PC-3 (cell line): Measurements from ENCODE around the gene PRRX2. TPM values are rescaled to one million over a fixed set of nuclear protein-coding genes. Genes with fewer than 3 reads are reported as not detected.

Source experiments
- ATAC-seq: fragments of 200-7000 bp; cut with Tn5 transposase; 2 replicates; pipeline ENCODE4 v1.9.1; 2020; ENCODE audit warnings: mild to moderate bottlenecking, moderate library complexity
- BruUV-seq: library from RNA; stranded (reverse); fragments of 400-500 nt; replicated peaks from 2 replicates; lab custom pipeline; 2021; lab: Mats Ljungman, UMichigan
- CTCF ChIA-PET: fragments of 300-600 bp; sonication (Branson Sonifier 250); formaldehyde crosslinking; loops from one replicate; lab custom pipeline; 2022; ENCODE audit warnings: antibody characterized with exemption; lab: Charles Lee
- POLR2A ChIA-PET: fragments of 300-600 bp; sonication (Branson Sonifier 250); formaldehyde crosslinking; loops from one replicate; lab custom pipeline; 2022; ENCODE audit warnings: antibody characterized with exemption; ENCODE audit not compliant: unreplicated experiment; lab: Charles Lee
- DNase-seq: peaks from one replicate; pipeline ENCODE4 v3.0.0-alpha.2; 2015
- H2AFZ ChIP-seq: fragments of 300-600 bp; sonication (generic); 2 replicates; pipeline ENCODE4 v1.6.0; 2016; ENCODE audit warnings: antibody characterized with exemption, low read length
- H3F3A ChIP-seq: fragments of 300-600 bp; sonication (generic); one replicate; pipeline ENCODE4 v1.6.0; 2017; ENCODE audit warnings: antibody characterized with exemption, low read length, control low read depth, mild to moderate bottlenecking; ENCODE audit not compliant: unreplicated experiment
- H3K27ac ChIP-seq: fragments of 300-600 bp; sonication (generic); 2 replicates; pipeline ENCODE4 v1.5.1; 2016; ENCODE audit warnings: mild to moderate bottlenecking, low read length
- H3K27me3 ChIP-seq: fragments of 300-600 bp; sonication (generic); 2 replicates; pipeline ENCODE4 v1.6.1; 2016; ENCODE audit warnings: low read length, mixed read lengths
- H3K36me3 ChIP-seq: fragments of 300-600 bp; sonication (generic); 2 replicates; pipeline ENCODE4 v1.6.1; 2016; ENCODE audit warnings: low read depth, mixed run types, low read length, mixed read lengths
- H3K4me1 ChIP-seq: fragments of 300-600 bp; sonication (generic); 2 replicates; pipeline ENCODE4 v1.5.1; 2016; ENCODE audit warnings: low read length; ENCODE audit not compliant: insufficient read depth
- H3K4me2 ChIP-seq: fragments of 300-600 bp; sonication (generic); 2 replicates; pipeline ENCODE4 v1.6.0; 2016; ENCODE audit warnings: low read length
- H3K4me3 ChIP-seq: fragments of 300-600 bp; sonication (generic); 2 replicates; pipeline ENCODE4 v1.5.1; 2016; ENCODE audit warnings: mild to moderate bottlenecking, low read length, mixed read lengths
- H3K79me2 ChIP-seq: fragments of 300-600 bp; sonication (generic); 2 replicates; pipeline ENCODE4 v1.6.1; 2017; ENCODE audit warnings: low read length, mixed read lengths
- H3K9ac ChIP-seq: fragments of 300-600 bp; sonication (generic); 2 replicates; pipeline ENCODE4 v1.6.0; 2016; ENCODE audit warnings: mild to moderate bottlenecking, low read length
- H3K9me2 ChIP-seq: fragments of 300-600 bp; sonication (generic); replicated peaks from 2 replicates; pipeline ENCODE4 v1.6.1; 2016; ENCODE audit warnings: mixed run types, low read length, mixed read lengths
- H3K9me3 ChIP-seq: fragments of 300-600 bp; sonication (generic); 2 replicates; pipeline ENCODE4 v1.6.1; 2016; ENCODE audit warnings: low read length, mixed read lengths
- H4K20me1 ChIP-seq: fragments of 300-600 bp; sonication (generic); 2 replicates; pipeline ENCODE4 v1.6.1; 2016; ENCODE audit warnings: low read length, mixed read lengths
- CTCF ChIP-seq: fragments of 300-600 bp; sonication (generic); conservative IDR thresholded peaks from 2 replicates; pipeline ENCODE4 v1.5.1; 2017; ENCODE audit warnings: antibody characterized with exemption, low read depth, mild to moderate bottlenecking, low read length
- EZH2 ChIP-seq: fragments of 300-600 bp; sonication (generic); IDR thresholded peaks from one replicate; pipeline ENCODE4 v1.6.1; 2017; ENCODE audit warnings: antibody characterized with exemption, mild to moderate bottlenecking, low read length; ENCODE audit not compliant: unreplicated experiment
- EZH2phosphoT487 ChIP-seq: fragments of 300-600 bp; sonication (generic); IDR thresholded peaks from 2 replicates; pipeline ENCODE4 v1.6.1; 2018; ENCODE audit warnings: mild to moderate bottlenecking, antibody characterized with exemption, low read length, borderline replicate concordance
- intact Hi-C: fragments of 100-400 bp; cut with micrococcal nuclease; formaldehyde crosslinking; loops from 2 replicates; pipeline ENCODE4 v1.9.0; 2023
- total RNA-seq: library from RNA; depleted of rRNA; stranded (reverse); fragments of >200 nt; gene quantifications from 2 replicates; pipeline ENCODE4 v1.2.3, GENCODE V29; 2014

The PRRX2 gene
- total RNA-seq, 1 experiment from 2014 or later: 0.47 TPM

GRCh38 chr9:129740174-129740573 is 74.7 kb downstream of the PRRX2 start:
- H3K79me2 ChIP-seq: no peaks in the 10 kb centered on the region
- no peaks in the 10 kb centered on the region for H4K20me1 ChIP-seq
- no peak overlapping the region for H3K4me2 ChIP-seq
- no peak overlapping the region for H3K4me3 ChIP-seq
- no peaks in the 10 kb centered on the region for H3K27me3 ChIP-seq
- ATAC-seq (no peak), DNase-seq (no peak)
- intact Hi-C loops: no loop called here
- no peaks in the 10 kb centered on the region for H3K36me3 ChIP-seq
- H3K9me3 ChIP-seq: no peaks in the 10 kb centered on the region
- no peak overlapping the region for H3K27ac ChIP-seq
- H2AFZ ChIP-seq: no peak overlapping the region
- no peaks in the 10 kb centered on the region for H3K9me2 ChIP-seq
- no TSS peak for BruUV-seq
- H3K9ac ChIP-seq: no peak overlapping the region
- ChIA-PET POLR2A (no interaction called here), CTCF (no interaction called here)
- TF ChIP-seq EZH2phosphoT487 (no peak), CTCF (no peak), EZH2 (no peak)
- H3K4me1 ChIP-seq: peaks cover 4% of the 10 kb centered on the region; the same call in 1 of the 2 replicates
- H3F3A ChIP-seq: no peaks in the 10 kb centered on the region

- Histone ChIP-seq H3K4me2 (no peak overlapping the region), H3K9me3 (no peaks in the 10 kb centered on the region), H3F3A (no peaks in the 10 kb centered on the region), H3K4me3 (no peak overlapping the region), H3K79me2 (no peaks in the 10 kb centered on the region), H3K9me2 (no peaks in the 10 kb centered on the region), H3K27ac (no peak overlapping the region), H2AFZ (no peak overlapping the region), H3K27me3 (no peaks in the 10 kb centered on the region), H3K4me1 (peaks cover 4% of the 10 kb centered on the region; the same call in 1 of the 2 replicates), H3K9ac (no peak overlapping the region), H3K36me3 (no peaks in the 10 kb centered on the region), H4K20me1 (no peaks in the 10 kb centered on the region)
- ATAC-seq (no peak), DNase-seq (no peak)
- ChIA-PET CTCF (no interaction called here), POLR2A (no interaction called here)
- intact Hi-C loops: no loop called here
- no TSS peak for BruUV-seq
- TF ChIP-seq EZH2 (no peak), EZH2phosphoT487 (no peak), CTCF (no peak)
Measured at GRCh38 chr9:129740666-129741464, 75.4 kb downstream of the PRRX2 start.

- Histone ChIP-seq H3K4me2 (no peak overlapping the region), H4K20me1 (no peaks in the 10 kb centered on the region), H3K4me3 (no peak overlapping the region), H3F3A (no peaks in the 10 kb centered on the region), H3K79me2 (no peaks in the 10 kb centered on the region), H3K9me3 (no peaks in the 10 kb centered on the region), H3K4me1 (peaks cover 20% of the 10 kb centered on the region), H3K36me3 (no peaks in the 10 kb centered on the region), H2AFZ (no peak overlapping the region), H3K27ac (no peak overlapping the region), H3K9me2 (no peaks in the 10 kb centered on the region), H3K9ac (no peak overlapping the region), H3K27me3 (no peaks in the 10 kb centered on the region)
- intact Hi-C loops: no loop called here
- ChIA-PET POLR2A (no interaction called here), CTCF (no interaction called here)
- no TSS peak for BruUV-seq
- TF ChIP-seq EZH2 (no peak), CTCF (no peak), EZH2phosphoT487 (no peak)
- ATAC-seq (no peak), DNase-seq (no peak)
Measured at GRCh38 chr9:129745200-129745599, 79.8 kb downstream of the PRRX2 start.
